H1 (cell line): ENCODE measurements around the gene FLOT1. TPM values are rescaled to one million over a fixed set of nuclear protein-coding genes. Genes with fewer than 3 reads are reported as not detected.

Experiments used
- CTCF ChIA-PET: fragments of 300-600 bp; sonication (Branson Sonifier 250); formaldehyde crosslinking; loops from one replicate; lab custom pipeline; 2021; ENCODE audit not compliant: partially characterized antibody; lab: Charles Lee
- POLR2A ChIA-PET: fragments of 300-600 bp; sonication (Branson Sonifier 250); formaldehyde crosslinking; loops from one replicate; lab custom pipeline; 2021; ENCODE audit warnings: inconsistent platforms; ENCODE audit not compliant: partially characterized antibody; lab: Charles Lee
- DNase-seq, 2 experiments: peaks; one replicate each; pipeline versions ENCODE4 v3.0.0 to v3.0.0-alpha.2; 2010 to 2022; ENCODE audit warnings: low spot score in 2 of 2, low read depth in 1 of 2, mixed read lengths in 1 of 2
- FAIRE-seq: peaks from 2 replicates; lab custom pipeline; 2011; peaks lifted over from hg19 to GRCh38; lab: Jason Lieb, UNC
- H2AFZ ChIP-seq: 2 replicates; pipeline ENCODE4 v1.8.1; 2012; ENCODE audit warnings: low read length, inconsistent platforms
- H2AK5ac ChIP-seq: 2 replicates; pipeline ENCODE4 v1.6.1; 2013; ENCODE audit warnings: low read depth, low read length
- H2BK120ac ChIP-seq: replicated peaks from 2 replicates; pipeline ENCODE3; 2013; ENCODE audit warnings: low read depth, low read length, inconsistent platforms
- H2BK12ac ChIP-seq: 2 replicates; pipeline ENCODE4 v1.6.1; 2013; ENCODE audit warnings: low read depth, low read length
- H2BK15ac ChIP-seq: 2 replicates; pipeline ENCODE4 v1.6.1; 2013; ENCODE audit warnings: low read length
- H2BK20ac ChIP-seq: 2 replicates; pipeline ENCODE4 v1.6.1; 2013; ENCODE audit warnings: low read length
- H2BK5ac ChIP-seq: 2 replicates; pipeline ENCODE4 v1.6.1; 2013; ENCODE audit warnings: low read depth, low read length
- H3K14ac ChIP-seq: 2 replicates; pipeline ENCODE4 v1.6.1; 2013; ENCODE audit warnings: inconsistent platforms; ENCODE audit not compliant: insufficient read length
- H3K18ac ChIP-seq: 2 replicates; pipeline ENCODE4 v1.6.1; 2013; ENCODE audit warnings: low read length; ENCODE audit errors: extremely low read depth
- H3K23ac ChIP-seq: 2 replicates; pipeline ENCODE4 v1.6.1; 2013; ENCODE audit warnings: inconsistent platforms; ENCODE audit not compliant: insufficient read length
- H3K23me2 ChIP-seq: 2 replicates; pipeline ENCODE4 v1.6.1; 2013; ENCODE audit warnings: low read depth, low read length
- H3K27ac ChIP-seq: 2 replicates; pipeline ENCODE4 v1.6.1; 2011; ENCODE audit warnings: low read depth, low read length, inconsistent platforms
- H3K27me3 ChIP-seq, 4 experiments: replicated peaks in 1 of 4; 1 replicate in 1 of 4; 2 replicates in 3 of 4; pipeline versions ENCODE4 v1.6.1 to v1.8.1; 2011 to 2013; ENCODE audit warnings: low read length in 3 of 4, mild to moderate bottlenecking in 3 of 4, inconsistent platforms in 2 of 4, mixed read lengths in 2 of 4, moderate library complexity in 1 of 4; ENCODE audit not compliant: control insufficient read depth in 3 of 4, insufficient read depth in 3 of 4; ENCODE audit errors: extremely low read depth in 1 of 4
- H3K36me3 ChIP-seq, 4 experiments: 2 replicates each; pipeline versions ENCODE4 v1.6.1 to v1.8.1; 2011 to 2013; ENCODE audit warnings: mild to moderate bottlenecking in 4 of 4, low read length in 3 of 4, moderate library complexity in 2 of 4, control low read depth in 1 of 4, inconsistent platforms in 1 of 4; ENCODE audit not compliant: insufficient read depth in 4 of 4, control insufficient read depth in 2 of 4
- H3K4ac ChIP-seq: replicated peaks from 2 replicates; pipeline ENCODE3; 2013; ENCODE audit warnings: low read length, low read depth, mixed read lengths, inconsistent platforms; ENCODE audit not compliant: insufficient read length
- H3K4me1 ChIP-seq, 4 experiments: replicated peaks in 1 of 4; 1 replicate in 1 of 4; 2 replicates in 3 of 4; pipeline versions ENCODE4 v1.6.1 to v1.8.1; 2011 to 2013; ENCODE audit warnings: low read length in 3 of 4, inconsistent platforms in 2 of 4, mixed read lengths in 1 of 4; ENCODE audit not compliant: insufficient read depth in 4 of 4, control insufficient read depth in 3 of 4
- H3K4me2 ChIP-seq, 2 experiments: 2 replicates each; pipeline versions ENCODE4 v1.6.1 to v1.8.1; 2011 to 2013; ENCODE audit warnings: low read depth in 2 of 2, low read length in 2 of 2, control low read depth in 1 of 2, inconsistent platforms in 1 of 2, mild to moderate bottlenecking in 1 of 2; ENCODE audit not compliant: insufficient read depth in 1 of 2
- H3K4me3 ChIP-seq, 4 experiments: fragments of 200-600, 300-600 bp in 1 of 4; sonication (generic), shearing (Covaris generic), sonication (Bioruptor Twin) in 1 of 4; 2 replicates each; pipeline versions ENCODE4 v1.5.1 to v1.8.1; 2011 to 2016; ENCODE audit warnings: low read length in 4 of 4, low read depth in 3 of 4, control low read depth in 2 of 4, inconsistent platforms in 2 of 4, mild to moderate bottlenecking in 2 of 4, mixed read lengths in 1 of 4, moderate library complexity in 1 of 4; ENCODE audit not compliant: insufficient read depth in 2 of 4; ENCODE audit errors: extremely low read depth in 1 of 4
- H3K56ac ChIP-seq: replicated peaks from 2 replicates; pipeline ENCODE3; 2013; ENCODE audit warnings: low read depth, mild to moderate bottlenecking, mixed read lengths, low read length, inconsistent platforms; ENCODE audit not compliant: insufficient read length
- H3K79me1 ChIP-seq: 2 replicates; pipeline ENCODE4 v1.6.1; 2013; ENCODE audit warnings: low read depth, low read length, control low read depth
- H3K79me2 ChIP-seq, 2 experiments: 2 replicates each; pipeline versions ENCODE4 v1.6.1 to v1.8.1; 2012 to 2013; ENCODE audit warnings: low read length in 2 of 2, mild to moderate bottlenecking in 2 of 2, inconsistent platforms in 1 of 2; ENCODE audit not compliant: insufficient read depth in 2 of 2, control insufficient read depth in 1 of 2
- H3K9ac ChIP-seq, 4 experiments: replicated peaks in 1 of 4; 1 replicate in 1 of 4; 2 replicates in 3 of 4; pipeline versions ENCODE4 v1.6.1 to v1.8.1; 2011 to 2013; ENCODE audit warnings: low read depth in 3 of 4, low read length in 3 of 4, control low read depth in 2 of 4, mild to moderate bottlenecking in 2 of 4, moderate library complexity in 2 of 4, inconsistent platforms in 1 of 4; ENCODE audit errors: extremely low read depth in 1 of 4
- H3K9me3 ChIP-seq, 2 experiments: 2 replicates each; pipeline versions ENCODE4 v1.6.1 to v1.8.1; 2012 to 2013; ENCODE audit warnings: mild to moderate bottlenecking in 2 of 2, moderate library complexity in 2 of 2, control low read depth in 1 of 2, inconsistent platforms in 1 of 2, low read depth in 1 of 2, low read length in 1 of 2, mixed read lengths in 1 of 2; ENCODE audit not compliant: insufficient read depth in 2 of 2
- H4K20me1 ChIP-seq, 2 experiments: replicated peaks in 1 of 2; 2 replicates each; pipeline versions ENCODE3 to v1.8.1; 2011 to 2013; ENCODE audit warnings: inconsistent platforms in 2 of 2, low read length in 2 of 2, mild to moderate bottlenecking in 1 of 2; ENCODE audit not compliant: insufficient read depth in 2 of 2, control insufficient read depth in 1 of 2
- H4K5ac ChIP-seq: 2 replicates; pipeline ENCODE4 v1.6.1; 2013; ENCODE audit warnings: low read length, low read depth, mixed read lengths, inconsistent platforms; ENCODE audit not compliant: insufficient read length
- H4K8ac ChIP-seq: 2 replicates; pipeline ENCODE4 v1.8.0; 2013; ENCODE audit warnings: mild to moderate bottlenecking, moderate library complexity, low read length, inconsistent platforms; ENCODE audit not compliant: insufficient read depth; ENCODE audit errors: extremely low read depth
- H4K91ac ChIP-seq: replicated peaks from 2 replicates; pipeline ENCODE3; 2013; ENCODE audit warnings: low read length, mixed read lengths, inconsistent platforms; ENCODE audit not compliant: insufficient read length
- ASH2L ChIP-seq: fragments of 200-600, 300-600 bp; sonication (generic); IDR thresholded peaks from one replicate; pipeline ENCODE4 v1.7.1; 2017; ENCODE audit warnings: low read length
- CTCF ChIP-seq, 3 experiments: IDR thresholded peaks; 1 replicate in 2 of 3; 2 replicates in 1 of 3; pipeline versions ENCODE4 v1.5.1 to v1.6.1; 2011; ENCODE audit warnings: low read length in 3 of 3, mild to moderate bottlenecking in 3 of 3, inconsistent platforms in 2 of 3, low read depth in 1 of 3, moderate library complexity in 1 of 3; ENCODE audit not compliant: insufficient read depth in 1 of 3; ENCODE audit errors: control extremely low read depth in 1 of 3
- EGR1 ChIP-seq: IDR thresholded peaks from 2 replicates; pipeline ENCODE4 v1.6.1; 2011; ENCODE audit warnings: low read depth, low read length, borderline replicate concordance
- GTF2F1 ChIP-seq: IDR thresholded peaks from 2 replicates; pipeline ENCODE4 v1.6.1; 2012; ENCODE audit warnings: low read depth, low read length, improper control_type of control experiment, borderline replicate concordance
- KDM4A ChIP-seq: IDR thresholded peaks from one replicate; pipeline ENCODE4 v1.7.1; 2012; ENCODE audit warnings: low read depth, mild to moderate bottlenecking, moderate library complexity, low read length, inconsistent platforms; ENCODE audit not compliant: severe bottlenecking
- PHF8 ChIP-seq: fragments of 200-600 bp; sonication (generic); conservative IDR thresholded peaks from 2 replicates; pipeline ENCODE4 v1.7.1; 2012; ENCODE audit warnings: low read depth, mild to moderate bottlenecking, inconsistent platforms, low read length, moderate library complexity
- ZNF274 ChIP-seq: IDR thresholded peaks from 2 replicates; pipeline ENCODE4 v1.7.0; 2012; ENCODE audit warnings: low read length, borderline replicate concordance; ENCODE audit errors: extremely low read depth
- WGBS, 2 experiments: shearing (Covaris generic) in 1 of 2; methylation state at CpG; one replicate each; pipeline versions ENCODE4 v1.1.6 to v1.1.7; 2013 to 2015; ENCODE audit warnings: low lambda C conversion rate in 2 of 2, mixed read lengths in 2 of 2, inconsistent platforms in 1 of 2, low coverage in 1 of 2, missing lambda C conversion rate in 1 of 2; ENCODE audit not compliant: insufficient replicate concordance in 2 of 2, insufficient coverage in 1 of 2, insufficient read length in 1 of 2; ENCODE audit errors: extremely low coverage in 1 of 2, missing lambda C conversion rate in 1 of 2; 5-methylcytosine and 5-hydroxymethylcytosine counted together
- polyA plus RNA-seq, 7 experiments: library from polyadenylated mRNA; depleted of rRNA in 3 of 7; stranded (reverse) in 5 of 7; unstranded in 2 of 7; fragments of >200 nt in 5 of 7; fragments of 200-250 nt in 2 of 7; gene quantifications; 1 replicate in 5 of 7; 2 replicates in 1 of 7; 4 replicates in 1 of 7; pipeline versions ENCODE4 v1.2.1 to v1.2.3, GENCODE V29; 2011 to 2013; ENCODE audit warnings: missing spikeins in 2 of 7, mixed read lengths in 2 of 7
- total RNA-seq: library from RNA; stranded (reverse); fragmentation: NEBNext Ultra II Directional; extraction: Animal tissue kit (Norgen Biotek cat#: 25700); gene quantifications from 2 replicates; pipeline ENCODE4 v1.2.1, GENCODE V29; 2021

The FLOT1 gene
- total and polyA plus RNA-seq, 2 of the 8 experiments (the other 6 are each of a cell fraction or from before 2014, with no cell fraction given), result 87.5 to 88.1 TPM

DNA sequence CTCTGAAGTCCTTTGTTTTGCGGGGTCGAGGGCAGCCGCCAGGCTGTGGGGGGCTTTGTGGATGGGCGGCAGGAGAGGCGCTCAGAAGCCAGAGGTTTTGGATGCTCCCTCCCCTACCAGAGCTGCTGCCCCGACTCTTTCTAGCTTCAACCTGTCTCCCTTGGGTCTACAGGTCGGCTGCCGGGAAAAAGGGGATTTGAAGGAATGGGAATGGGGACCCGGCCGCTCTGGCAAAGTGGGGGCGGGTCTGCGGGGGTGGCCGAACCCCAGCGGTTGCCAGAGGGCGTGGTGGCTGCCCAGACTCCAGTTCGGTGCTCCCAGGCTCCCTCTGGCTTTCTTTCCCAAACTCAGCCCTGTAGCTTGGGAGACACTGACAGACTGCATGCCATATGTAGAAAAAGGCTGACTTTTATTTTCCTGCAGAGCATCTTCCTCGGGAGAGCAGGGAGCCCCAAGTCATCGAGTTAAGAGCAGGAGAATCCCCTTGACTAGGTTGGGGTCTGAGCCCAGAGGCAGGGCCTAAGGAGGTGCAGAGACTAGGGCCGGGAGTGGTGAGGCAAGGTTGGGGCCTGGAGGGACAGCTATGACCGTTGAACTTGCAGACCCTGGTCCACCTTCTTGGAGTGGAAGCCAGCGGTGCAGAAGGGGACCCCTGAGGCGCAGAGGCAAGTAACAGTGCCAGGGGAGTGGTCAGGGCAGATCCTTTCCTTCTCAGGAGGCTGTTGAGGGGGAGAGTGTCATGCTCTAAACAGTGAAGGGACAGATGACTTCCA lies 54.6 kb downstream of the FLOT1 start:
- peaks cover 15% of the 10 kb centered on the region for H3K23me2 ChIP-seq
- H4K91ac ChIP-seq, result peak overlapping the region; percentile 52
- peak overlapping the region; percentile 93; the same call in 1 of the 2 replicates for H3K18ac ChIP-seq
- no peaks in the 10 kb centered on the region; a peak in 1 of 8 replicates for H3K36me3 ChIP-seq
- DNase-seq, result no peak
- H2BK20ac ChIP-seq, result no peak overlapping the region
- H3K4me3 ChIP-seq, result peak overlapping the region; percentile 49 to 97 (median 80)
- ChIA-PET POLR2A (interaction anchor here (0.8 to 26.7 kb wide), 10 partner anchors 10 to 77 kb away, joined by 3 to 732 read pairs (median 6); partner anchors contain the start of genes DHX16, FLOT1, IER3 and MDC1), CTCF (interaction anchor here (0.8 to 3.7 kb wide), 10 partner anchors 9 to 415 kb away, joined by 3 to 28 read pairs (median 3); partner anchors contain the start of gene MDC1)
- H2BK15ac ChIP-seq, result 0 out of 2 replicates have a peak overlapping the region, but pooled peaks have one; percentile 55
- H2AK5ac ChIP-seq, result no peak overlapping the region; the same call in 1 of the 2 replicates
- 19% methylated on average over 18 of the region's 22 CpGs; no CpG with 5 or more reads in 1 of the 2 experiments for WGBS, 2 experiments
- no peak overlapping the region for H2AFZ ChIP-seq
- no peak overlapping the region for H2BK120ac ChIP-seq
- H3K4ac ChIP-seq, result peak overlapping the region; percentile 75
- H3K9ac ChIP-seq, result peak overlapping the region in 2 of 4 experiments; percentile 50 to 51; a peak in 4 of 7 replicates
- no peak overlapping the region for H3K14ac ChIP-seq
- peak overlapping the region; percentile 52; the same call in 1 of the 2 replicates for H2BK12ac ChIP-seq
- peak overlapping the region; percentile 96 to 98 for H3K4me2 ChIP-seq
- H4K5ac ChIP-seq, result peak overlapping the region; percentile 75
- no peak overlapping the region for H3K27ac ChIP-seq
- H3K79me2 ChIP-seq, result peaks cover 0 to 16% of the 10 kb centered on the region in 2 experiments; a peak in 3 of 4 replicates
- no peaks in the 10 kb centered on the region for H3K27me3 ChIP-seq
- H3K4me1 ChIP-seq, result peaks cover 0 to 41% (median 26%) of the 10 kb centered on the region in 4 experiments; a peak in 6 of 7 replicates
- H3K9me3 ChIP-seq, result no peaks in the 10 kb centered on the region
- H3K56ac ChIP-seq, result peak overlapping the region; percentile 79
- peaks cover 3% of the 10 kb centered on the region in 2 experiments for H4K20me1 ChIP-seq
- no peak overlapping the region; the same call in 1 of the 2 replicates for H4K8ac ChIP-seq
- H2BK5ac ChIP-seq, result peak overlapping the region; percentile 78; the same call in 1 of the 2 replicates
- FAIRE-seq, result no peak
- H3K23ac ChIP-seq, result no peak overlapping the region
- H3K79me1 ChIP-seq, result peaks cover 4% of the 10 kb centered on the region; the same call in 1 of the 2 replicates
- peak; percentile 7 for TF ChIP-seq ASH2L
- TF ChIP-seq PHF8, result 0 out of 2 replicates have a peak, but pooled peaks have one; percentile 33
- no peak for TF ChIP-seq GTF2F1
- peak; percentile 60; the same call in 1 of the 2 replicates for TF ChIP-seq EGR1
- TF ChIP-seq ZNF274, result no peak
- TF ChIP-seq CTCF (IDR thresholded peaks at IDR 0.05; ENCODE audit: control extremely low read depth in 1 of 3, insufficient read depth in 1 of 3, low read depth in 1 of 3, low read length in 3 of 3), result peak in 1 of 3 experiments; percentile 23; a peak in 1 of 4 replicates
- TF ChIP-seq KDM4A, result peak; percentile 52
